HG03342 (cell line): Measurements from ENCODE around the gene SRGAP1.
A peak's percentile ranks its signal among the peaks of the same experiment; 100 is the strongest.
"Not testable (repeated sequence)": the region's sequence is repeated elsewhere in the genome, so short reads cannot be mapped to it uniquely, and the experiment has no call there.

ENCODE experiments used
- ATAC-seq: cut with Tn5 transposase; IDR thresholded peaks from one replicate; pipeline ENCODE4 v1.9.1; 2021; ENCODE audit warnings: mild to moderate bottlenecking, moderate library complexity; ENCODE audit not compliant: unreplicated experiment

The SRGAP1 gene

DNA sequence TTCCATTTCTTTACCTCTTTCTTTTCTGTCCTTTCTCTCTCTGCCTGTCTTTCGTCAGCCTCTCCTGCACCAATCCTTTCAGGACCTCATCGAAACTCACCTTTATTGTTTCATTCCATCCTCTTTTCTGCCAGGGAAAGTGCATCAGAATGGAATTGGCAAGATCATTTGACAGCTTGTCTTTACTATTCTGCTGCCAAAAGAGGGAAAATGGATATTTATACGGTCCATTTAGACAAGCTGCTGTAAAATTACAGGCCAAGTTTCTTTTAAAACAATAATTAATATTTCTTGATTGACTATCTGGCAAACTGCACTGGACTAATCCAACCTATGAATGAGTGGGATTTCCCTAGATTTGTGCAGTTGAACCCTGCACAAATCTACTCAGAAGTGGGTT, 7.6 kb upstream of the SRGAP1 start:
- ATAC-seq, result no peak

DNA sequence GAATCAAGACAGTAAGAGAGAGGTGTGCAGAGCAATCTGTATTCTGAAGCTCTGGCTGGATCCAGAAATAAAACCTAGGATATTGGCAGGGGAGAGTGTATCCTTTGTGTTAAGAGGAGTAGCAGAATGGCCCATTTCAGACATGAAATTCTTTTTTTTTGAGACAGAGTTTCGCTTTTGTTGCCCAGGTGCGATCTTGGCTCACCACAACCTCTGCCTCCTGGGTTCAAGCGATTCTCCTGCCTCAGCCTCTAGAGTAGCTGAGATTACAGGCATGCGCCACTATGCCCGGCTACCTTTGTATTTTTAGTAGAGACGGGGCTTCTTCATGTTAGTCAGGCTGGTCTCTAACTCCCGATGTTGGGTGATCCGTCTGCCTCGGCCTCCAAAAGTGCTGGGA, 6.1 kb upstream of the SRGAP1 start:
- ATAC-seq, result no peak

DNA sequence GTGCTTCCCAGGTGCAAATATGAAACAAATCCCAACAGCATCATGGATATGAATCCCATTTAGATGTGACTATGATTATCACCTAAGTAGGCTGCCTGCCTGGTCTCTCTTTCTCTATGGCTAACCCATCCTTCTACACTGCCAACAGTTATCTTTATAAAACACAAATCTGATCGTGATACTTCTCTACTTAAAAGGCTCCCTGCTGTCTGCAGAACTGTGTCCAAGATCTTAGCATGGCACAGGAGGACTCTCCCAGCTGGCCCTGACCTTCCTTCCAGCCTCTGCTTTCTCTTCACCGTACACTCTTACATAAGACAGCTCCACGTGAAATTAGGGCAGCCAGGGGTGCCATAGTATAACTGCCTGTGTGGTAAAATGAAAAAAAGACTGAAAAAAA, 3.5 kb upstream of the SRGAP1 start:
- ATAC-seq, result no peak

DNA sequence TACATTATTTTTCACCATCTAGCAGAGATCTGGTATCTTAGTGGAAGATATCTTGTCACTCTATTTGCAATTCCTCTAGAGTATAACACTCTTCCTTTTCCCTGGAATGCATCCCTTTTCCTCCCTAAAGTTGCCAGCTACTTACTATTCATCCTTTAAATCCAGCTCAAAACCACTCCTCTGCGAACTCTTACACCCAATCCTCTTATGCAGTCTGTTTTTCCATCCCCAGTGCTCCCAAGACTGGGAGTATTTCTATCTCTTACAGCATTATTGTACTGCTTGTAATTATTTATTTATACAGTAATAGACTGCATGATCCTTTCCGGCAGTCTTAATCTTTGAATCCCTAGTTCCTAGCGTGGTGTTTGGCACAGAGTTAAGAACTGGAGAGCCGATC, 2.9 kb upstream of the SRGAP1 start:
- ATAC-seq, result no peak

DNA sequence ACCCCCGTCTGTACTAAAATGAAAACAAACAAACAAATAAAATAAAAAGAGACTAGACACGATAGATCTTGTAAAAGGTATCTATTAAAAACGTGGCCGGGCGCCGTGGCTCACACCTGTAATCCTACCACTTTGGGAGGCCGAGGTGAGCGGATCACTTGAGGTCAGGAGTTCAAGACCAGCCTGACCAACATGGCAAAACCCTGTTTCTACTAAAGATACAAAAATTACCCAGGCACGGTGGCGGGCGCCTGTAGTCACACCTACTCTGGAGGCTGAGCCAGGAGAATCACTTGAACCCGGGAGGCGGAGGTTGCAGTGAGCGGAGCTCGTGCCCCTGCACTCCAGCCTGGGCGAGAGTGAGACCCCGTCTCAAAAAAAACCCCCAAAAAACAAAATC, 1.8 kb upstream of the SRGAP1 start:
- not testable (repeated sequence) for ATAC-seq

DNA sequence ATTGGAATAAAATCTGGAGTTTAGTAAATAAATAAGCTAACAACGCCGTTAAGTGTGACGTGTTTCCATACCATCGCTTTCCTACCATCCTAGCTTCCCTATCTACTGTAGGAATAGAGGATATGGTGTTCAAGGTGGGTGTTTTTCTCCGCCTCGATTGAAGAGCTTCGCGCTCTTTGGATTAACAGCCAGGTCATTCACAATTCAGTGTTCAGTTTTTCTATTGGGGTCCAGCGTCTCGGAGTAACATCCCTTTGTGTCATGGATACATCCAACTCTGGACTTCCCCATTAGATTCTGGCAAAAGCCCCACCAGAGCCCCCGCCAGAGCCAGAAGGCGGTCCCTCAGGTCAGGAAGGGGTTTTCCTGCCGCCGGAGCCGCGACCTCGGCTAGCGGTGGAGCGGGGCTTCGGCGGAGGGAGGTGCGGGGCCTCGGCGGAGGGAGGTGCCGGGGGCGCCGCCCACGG, 1.2 kb upstream of the SRGAP1 start:
- ATAC-seq, result no peak

DNA sequence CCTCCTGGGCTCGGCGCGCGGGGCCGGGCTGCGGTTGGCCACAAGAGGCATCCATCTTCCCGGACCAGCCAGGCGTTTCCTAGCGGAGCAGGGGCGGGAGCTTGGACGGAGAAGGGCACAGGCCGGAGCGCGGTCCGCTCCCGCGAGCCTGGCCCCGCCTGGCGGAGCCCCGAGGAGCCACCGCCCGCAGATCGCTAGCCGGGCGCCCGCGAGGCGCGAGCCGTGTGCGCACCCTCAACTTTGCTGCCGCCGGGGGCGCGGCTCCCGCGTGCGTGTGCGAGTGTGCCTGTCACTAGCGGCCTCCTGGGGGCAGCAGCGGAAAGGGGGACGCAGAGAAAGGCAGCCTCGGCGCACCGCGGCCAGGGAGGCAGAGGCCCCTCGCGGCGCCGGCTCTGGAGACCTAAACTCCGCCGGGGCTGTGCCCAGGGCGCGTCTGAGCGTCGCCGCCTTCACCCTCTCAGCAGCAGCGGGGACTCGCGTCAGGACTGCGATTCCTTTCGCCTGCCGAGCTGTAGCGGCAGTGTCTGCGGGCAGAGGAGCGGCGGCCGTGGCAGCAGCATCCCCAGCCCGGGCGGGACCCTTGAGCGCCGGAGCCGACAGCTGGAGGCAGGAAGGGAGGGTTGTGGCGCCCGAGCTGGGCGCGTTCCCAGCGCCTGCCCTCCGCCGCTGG, 644 bp upstream of the SRGAP1 start:
- peak; percentile 97 for ATAC-seq

DNA sequence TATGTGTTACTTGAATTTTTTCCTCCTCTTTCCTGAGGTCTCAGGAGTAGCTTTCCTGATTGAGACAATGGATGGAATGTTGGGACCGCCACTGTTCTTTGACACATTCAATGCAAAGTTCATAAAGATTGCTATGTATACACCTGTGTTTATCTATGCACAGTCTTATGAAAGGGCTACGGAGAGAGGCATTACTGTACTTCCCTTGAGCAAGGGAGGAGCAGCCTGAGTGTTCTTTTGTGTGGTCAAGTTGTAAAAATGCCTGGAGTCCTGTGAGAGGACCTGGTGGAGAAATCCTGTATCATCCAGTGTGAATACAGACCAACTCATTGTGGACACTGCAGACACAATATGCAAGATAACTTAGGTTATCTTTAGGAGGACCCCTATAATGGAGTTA, 1.2 kb downstream of the SRGAP1 start:
- no peak for ATAC-seq

DNA sequence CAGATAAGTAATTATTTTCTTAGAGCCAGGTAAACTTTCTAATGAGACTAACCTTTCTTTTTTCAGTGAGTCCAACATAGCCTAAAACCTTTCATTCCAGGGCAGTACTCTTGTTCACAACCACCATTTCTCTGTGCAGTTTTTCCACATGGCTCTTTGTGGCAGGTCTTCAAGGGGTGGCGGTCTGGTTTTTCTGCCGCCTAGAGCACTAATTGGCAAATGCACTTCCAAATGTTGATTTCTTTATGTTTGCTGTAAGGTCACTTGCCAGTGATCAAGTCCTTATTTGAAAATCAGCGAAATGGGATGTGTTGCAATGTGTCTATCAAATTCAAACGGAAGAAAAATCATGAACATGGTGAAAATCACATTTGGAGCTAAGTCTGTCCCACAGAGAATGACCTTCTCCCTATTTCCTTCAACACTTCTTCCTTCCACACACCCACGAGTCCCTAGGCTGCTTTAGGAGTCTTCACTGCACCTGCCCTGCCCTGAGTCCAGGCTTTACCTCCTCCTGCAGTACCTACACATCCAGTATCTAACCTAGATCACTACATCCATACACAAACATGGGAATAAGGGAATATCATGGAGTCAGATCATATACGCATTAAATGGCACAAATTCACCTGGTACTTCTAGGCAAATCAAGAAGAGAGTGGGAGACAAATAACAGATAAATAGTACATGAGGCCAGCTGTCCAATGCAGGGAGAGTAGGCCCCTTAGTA, 1.9 kb downstream of the SRGAP1 start:
- no peak for ATAC-seq

DNA sequence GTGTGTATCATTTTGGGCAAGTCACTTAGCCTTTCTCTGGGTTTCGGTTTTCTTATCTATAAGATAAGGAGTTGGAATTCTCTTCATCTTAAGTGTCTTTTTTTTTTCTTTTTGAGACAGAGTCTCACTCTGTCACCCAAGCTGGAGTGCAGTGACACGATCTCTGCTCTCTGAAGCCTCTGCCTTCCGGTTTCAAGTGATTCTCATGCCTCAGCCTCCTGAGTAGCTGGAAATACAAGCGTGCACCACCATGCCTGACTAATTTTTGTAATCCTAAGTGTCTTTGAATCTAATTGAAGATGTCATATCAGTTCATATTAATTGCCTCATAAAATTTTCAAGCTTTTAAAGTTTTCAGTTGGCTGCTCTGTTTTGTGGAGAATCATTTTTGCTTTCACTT, 4.0 kb downstream of the SRGAP1 start:
- ATAC-seq, result no peak

DNA sequence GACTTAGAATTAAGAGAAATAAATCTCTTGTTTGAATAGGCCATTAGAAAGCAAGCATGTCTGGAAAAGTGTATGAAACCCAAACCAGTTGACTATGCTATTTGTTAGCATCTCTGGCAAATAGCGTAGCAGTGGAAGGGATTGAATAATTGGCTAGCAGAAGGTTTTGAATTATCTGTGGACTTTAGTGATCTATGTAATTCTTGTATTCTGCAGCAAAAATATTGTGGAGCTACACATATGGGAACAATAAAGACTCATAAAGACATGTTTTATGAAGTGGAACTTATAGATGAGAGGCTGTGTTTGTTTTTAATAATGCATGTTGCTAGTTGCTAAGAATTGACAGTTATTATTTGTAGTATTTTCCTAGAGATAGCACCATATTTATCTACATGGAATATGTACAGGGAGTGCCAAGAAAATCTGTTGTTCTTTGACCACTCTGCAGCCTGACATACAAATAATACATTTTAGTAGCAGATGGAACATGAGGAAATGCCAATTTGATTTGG, 4.7 kb downstream of the SRGAP1 start:
- no peak for ATAC-seq

DNA sequence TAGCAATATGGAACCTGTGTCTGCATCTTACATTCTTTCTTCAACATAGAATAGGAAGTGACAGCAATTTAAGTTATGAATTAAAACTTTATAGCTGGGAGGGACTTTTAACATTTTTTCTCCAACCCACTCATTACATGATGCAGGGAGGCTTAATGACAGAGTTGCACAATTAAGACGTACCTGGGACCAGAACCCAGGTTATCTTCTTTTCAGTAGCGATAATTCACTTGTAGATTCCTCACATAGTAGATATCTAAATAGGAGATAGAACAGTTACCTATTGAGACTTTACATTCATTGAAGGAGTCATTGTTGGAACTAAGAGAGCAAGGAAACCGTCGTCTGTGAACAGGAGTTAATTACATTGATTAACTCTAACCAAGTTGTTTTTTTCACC, 5.1 kb downstream of the SRGAP1 start:
- ATAC-seq, result no peak

DNA sequence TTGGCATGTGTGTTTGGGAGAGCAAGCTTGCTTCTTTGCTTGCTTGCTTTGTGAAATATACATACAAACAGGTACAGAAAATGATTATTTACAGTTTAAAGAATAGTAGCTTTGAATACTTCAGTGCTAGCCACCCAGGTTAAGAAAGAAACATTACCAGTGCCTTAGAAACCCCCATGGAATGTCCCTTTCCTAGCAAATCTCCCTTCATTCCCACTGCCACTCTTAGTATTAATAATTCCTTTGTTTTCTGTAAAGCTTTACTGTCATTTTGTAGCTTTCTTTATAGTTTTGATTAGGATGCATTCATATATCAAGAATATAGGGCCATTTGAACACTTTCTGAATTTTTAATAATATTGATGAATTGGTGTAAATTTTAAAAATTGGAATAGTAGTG, 9.5 kb downstream of the SRGAP1 start:
- no peak for ATAC-seq

DNA sequence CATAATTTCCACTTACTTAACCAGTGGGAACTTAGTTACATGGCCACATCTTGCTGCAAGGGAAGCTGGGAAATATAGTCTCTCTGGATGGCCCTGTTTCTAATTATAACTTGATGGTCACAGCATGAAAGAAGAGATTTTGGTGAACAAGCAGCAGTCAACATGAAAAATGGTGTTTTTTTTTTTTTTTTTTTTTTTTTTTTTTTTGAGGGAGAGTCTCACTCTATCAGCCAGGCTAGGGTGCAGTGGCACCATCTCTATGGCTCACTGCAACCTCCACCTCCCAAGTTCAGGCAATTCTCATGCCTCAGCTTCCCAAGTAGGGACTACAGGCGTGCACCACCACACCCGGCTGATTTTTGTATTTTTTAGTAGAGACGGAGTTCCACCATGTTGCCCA, 10.8 kb downstream of the SRGAP1 start:
- no peak for ATAC-seq

DNA sequence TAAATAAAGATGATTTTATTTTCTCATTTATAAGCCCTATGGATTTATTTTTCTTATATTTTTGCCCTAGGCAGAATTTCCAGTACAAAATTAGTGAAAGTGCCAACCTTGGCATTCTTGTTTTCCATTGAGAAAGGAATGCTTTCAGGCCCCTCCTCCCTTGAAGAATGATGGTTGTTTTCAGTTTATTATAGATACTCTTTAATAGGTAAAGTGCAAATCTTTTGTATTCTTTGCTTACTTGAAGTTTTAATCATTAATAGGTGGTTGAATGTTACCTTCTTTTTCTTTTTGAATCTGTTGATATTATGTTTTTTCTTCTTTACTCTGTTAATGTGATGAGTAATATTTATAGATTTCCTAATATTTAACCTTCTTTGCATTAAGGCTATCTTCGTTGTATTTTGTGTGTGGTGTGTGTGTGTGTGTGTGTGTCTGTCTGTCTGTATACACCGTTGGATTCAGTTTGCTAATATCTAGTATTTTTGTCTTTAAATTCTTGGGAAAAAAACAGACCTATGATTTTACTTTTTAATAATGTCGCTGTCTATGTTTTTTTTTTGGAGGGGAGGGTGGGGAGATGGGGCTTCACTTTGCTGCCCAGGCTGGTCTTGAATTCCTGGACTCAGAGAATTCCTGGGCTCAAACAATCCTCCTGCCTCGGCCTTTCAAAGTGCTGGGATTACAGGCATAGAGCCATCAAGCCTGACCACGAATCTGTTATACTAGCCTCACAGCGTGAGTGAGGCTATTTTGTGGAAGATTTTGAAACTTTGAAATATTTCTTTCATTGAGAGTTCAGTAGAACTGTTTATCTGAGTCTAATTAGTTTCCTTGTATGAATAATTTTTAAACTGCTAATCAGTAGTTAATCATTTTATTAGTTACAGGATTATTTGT, 13.5 kb downstream of the SRGAP1 start:
- ATAC-seq, result no peak

DNA sequence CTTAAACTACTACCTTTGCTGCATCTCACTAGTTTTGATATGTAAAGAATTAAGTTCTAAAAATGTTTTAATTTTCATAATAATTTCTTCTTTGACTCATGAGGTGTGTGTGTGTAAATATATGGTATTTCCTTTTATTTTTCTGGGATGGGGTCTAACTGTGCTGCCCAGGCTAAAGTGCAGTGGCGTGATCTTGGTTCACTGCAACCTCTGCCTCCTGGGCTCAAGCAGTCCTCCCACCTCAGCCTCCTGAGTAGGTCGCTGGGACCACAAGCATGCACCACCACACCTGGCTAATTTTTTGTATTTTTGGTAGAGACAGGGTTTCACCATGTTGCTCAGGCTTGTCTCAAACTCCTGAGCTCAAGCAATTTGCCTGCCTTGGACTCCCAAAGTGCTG, 15.4 kb downstream of the SRGAP1 start:
- not testable (repeated sequence) for ATAC-seq

DNA sequence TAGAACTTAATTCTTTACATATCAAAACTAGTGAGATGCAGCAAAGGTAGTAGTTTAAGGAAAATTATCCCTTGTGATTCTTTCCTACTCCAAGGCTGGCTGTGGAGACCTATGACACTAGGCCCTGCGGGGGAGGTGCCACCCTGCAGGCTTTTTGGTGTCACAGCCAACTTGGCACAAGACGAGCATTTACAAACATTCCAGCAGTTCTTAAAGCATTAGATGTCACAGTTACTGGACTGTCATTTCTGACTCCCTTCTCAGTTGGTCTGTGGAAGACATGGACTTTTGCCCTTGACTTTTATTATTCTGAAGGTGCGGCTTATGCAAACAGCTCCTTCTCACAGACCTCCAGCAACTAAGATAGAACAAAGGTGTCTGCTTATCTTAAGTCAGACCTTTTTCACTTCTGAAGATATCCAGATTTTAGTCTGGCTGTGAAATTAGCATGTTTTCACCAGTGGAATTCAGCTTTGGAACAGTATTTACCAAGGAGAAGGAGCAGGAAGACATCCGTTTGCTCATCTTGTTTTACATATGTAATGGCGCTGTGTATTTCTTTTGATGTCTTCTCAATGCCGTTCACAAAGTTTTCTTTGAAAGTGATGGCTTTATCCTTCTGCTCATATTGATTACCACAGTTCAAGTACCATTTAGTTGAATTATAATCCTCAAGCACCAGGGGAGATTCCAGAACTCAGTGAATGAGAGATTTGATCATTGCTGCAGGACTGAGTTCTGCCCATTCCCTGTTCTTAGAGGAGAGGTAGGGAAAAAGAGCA, 17.9 kb downstream of the SRGAP1 start:
- ATAC-seq, result no peak

DNA sequence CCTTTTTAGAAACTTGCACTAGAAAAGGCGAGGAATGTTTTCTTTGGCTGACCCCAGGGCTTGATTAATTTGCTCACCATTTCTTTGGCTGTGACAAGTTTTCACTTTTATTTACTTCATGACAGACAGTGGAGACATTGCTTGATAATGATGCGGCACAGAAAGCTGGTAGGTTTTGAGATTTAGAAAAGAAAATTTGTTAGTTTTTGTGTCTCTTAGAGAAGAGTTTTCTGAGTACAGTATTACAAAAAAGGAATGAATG, 18.4 kb downstream of the SRGAP1 start:
- no peak for ATAC-seq

DNA sequence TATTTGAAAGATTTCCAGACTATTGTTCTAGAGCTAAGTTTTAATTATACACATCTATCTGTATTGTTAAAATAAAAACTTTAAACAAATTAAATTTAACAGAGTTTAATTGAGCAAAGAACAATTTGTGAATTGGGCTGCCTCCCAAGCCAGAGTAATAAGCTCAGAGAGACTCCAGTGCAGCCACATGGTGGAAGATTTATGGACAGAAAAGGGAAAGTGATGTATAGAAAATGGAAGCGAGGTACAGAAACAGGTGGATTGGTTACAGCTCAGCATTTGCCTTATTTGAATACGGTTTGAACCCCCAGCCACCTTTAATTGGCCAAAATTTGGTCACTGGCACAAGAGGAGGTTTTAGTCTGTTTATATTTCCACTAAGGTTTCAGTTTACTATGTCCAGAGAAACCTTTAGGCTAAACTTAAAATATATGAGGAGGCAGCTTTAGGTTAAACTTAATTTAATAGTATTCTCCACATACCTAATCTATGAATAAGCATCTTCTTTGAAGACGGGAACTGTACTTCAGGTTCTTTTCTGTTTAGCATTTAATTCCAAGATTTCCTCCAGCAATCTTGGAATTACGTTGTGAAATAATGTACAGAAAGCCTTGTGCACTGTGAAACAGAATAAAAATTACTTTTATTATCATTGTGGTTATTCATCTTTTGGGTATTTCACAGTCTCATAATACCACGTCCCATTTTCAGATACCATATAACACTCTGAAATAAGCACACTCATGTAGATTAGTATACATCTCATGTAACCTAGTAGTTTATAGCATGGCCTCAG, 19.4 kb downstream of the SRGAP1 start:
- no peak for ATAC-seq

DNA sequence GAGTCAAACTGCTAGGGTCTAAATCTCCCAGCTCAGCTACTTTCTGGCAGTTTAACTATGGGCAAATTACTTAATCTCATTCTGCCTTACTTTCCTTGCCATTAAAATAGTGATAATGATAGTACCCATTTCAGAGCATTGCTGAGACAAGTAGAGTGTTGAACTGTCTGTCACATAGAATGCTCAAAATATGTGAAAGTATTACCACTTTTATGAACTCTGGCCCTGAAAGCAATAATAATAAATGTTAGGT, 19.9 kb downstream of the SRGAP1 start:
- no peak for ATAC-seq
